Measurements from ENCODE around the gene PPIG. TPM values are rescaled to one million over a fixed set of nuclear protein-coding genes. Genes with fewer than 3 reads are reported as not detected.
"Not testable (repeated sequence)": the region's sequence is repeated elsewhere in the genome, so short reads cannot be mapped to it uniquely, and the experiment has no call there.

Gene PPIG
- total RNA-seq, 1 experiment from 2014 or later = 46.5 TPM

- intact Hi-C loops (cut with micrococcal nuclease; ENCODE audit: unreplicated experiment) = no loop called here
- CTCF ChIA-PET = no interaction called here
- ATAC-seq = no peak
Measured at GRCh38 chr2:169546756-169547155, 37.4 kb upstream of the PPIG start.

GRCh38 chr2:169561364-169561763 lies 22.8 kb upstream of the PPIG start:
- ATAC-seq = no peak
- no peak for DNase-seq (ENCODE audit: low read depth, low spot score)
- H3K9me3 ChIP-seq (ENCODE audit: control insufficient read depth, insufficient read depth, low read depth, low read length) = no peaks in the 10 kb centered on the region
- H3K36me3 ChIP-seq (ENCODE audit: control insufficient read depth, insufficient read depth, low read length) = peaks cover 2% of the 10 kb centered on the region; the same call in 1 of the 2 replicates
- H3K4me1 ChIP-seq (ENCODE audit: control insufficient read depth, insufficient read depth, low read length) = no peaks in the 10 kb centered on the region
- no peaks in the 10 kb centered on the region for H3K27me3 ChIP-seq (ENCODE audit: control insufficient read depth, insufficient read depth, low read length)
- no peak overlapping the region for H3K4me3 ChIP-seq (ENCODE audit: low read depth in 2 of 2, low read length in 2 of 2)
- no TSS peak for BruUV-seq (replicated peaks)
- H3K27ac ChIP-seq (ENCODE audit: low read length) = no peak overlapping the region
- intact Hi-C loops (cut with micrococcal nuclease; ENCODE audit: unreplicated experiment) = no loop called here
- CTCF ChIA-PET = no interaction called here
- TF ChIP-seq CTCF (IDR thresholded peaks at IDR 0.05) (no peak), POLR2AphosphoS5 (IDR thresholded peaks at IDR 0.05; ENCODE audit: low read depth, low read length) (no peak), TCF7L2 (IDR thresholded peaks at IDR 0.05; ENCODE audit: low read depth, low read length) (no peak), SIN3A (IDR thresholded peaks at IDR 0.05; ENCODE audit: borderline replicate concordance, insufficient read depth, low read depth, low read length) (no peak), REST (IDR thresholded peaks at IDR 0.05; ENCODE audit: insufficient read depth in 1 of 2, low read depth in 2 of 2, low read length in 1 of 2) (no peak)
- POLR2A ChIA-PET = no interaction called here
- in situ Hi-C loops (cut with HindIII; ENCODE audit: low pct_unique_long_range_greater_than_20kb, low sequenced_read_pairs) = no loop called here

More at GRCh38 chr2:169546756-169547155, 37.4 kb upstream of the PPIG start:
- POLR2A ChIA-PET = no interaction called here
- TF ChIP-seq CTCF (IDR thresholded peaks at IDR 0.05) (no peak), POLR2AphosphoS5 (IDR thresholded peaks at IDR 0.05; ENCODE audit: low read depth, low read length) (no peak), TCF7L2 (IDR thresholded peaks at IDR 0.05; ENCODE audit: low read depth, low read length) (no peak), REST (IDR thresholded peaks at IDR 0.05; ENCODE audit: insufficient read depth in 1 of 2, low read depth in 2 of 2, low read length in 1 of 2) (no peak), SIN3A (IDR thresholded peaks at IDR 0.05; ENCODE audit: borderline replicate concordance, insufficient read depth, low read depth, low read length) (no peak)
- no peak for DNase-seq (ENCODE audit: low read depth, low spot score)
- Histone ChIP-seq H3K9me3 (ENCODE audit: control insufficient read depth, insufficient read depth, low read depth, low read length) (no peaks in the 10 kb centered on the region), H3K4me3 (ENCODE audit: low read depth in 2 of 2, low read length in 2 of 2) (no peak overlapping the region), H3K36me3 (ENCODE audit: control insufficient read depth, insufficient read depth, low read length) (no peaks in the 10 kb centered on the region), H3K27ac (ENCODE audit: low read length) (no peak overlapping the region), H3K27me3 (ENCODE audit: control insufficient read depth, insufficient read depth, low read length) (no peaks in the 10 kb centered on the region), H3K4me1 (ENCODE audit: control insufficient read depth, insufficient read depth, low read length) (no peaks in the 10 kb centered on the region)
- in situ Hi-C loops (cut with HindIII; ENCODE audit: low pct_unique_long_range_greater_than_20kb, low sequenced_read_pairs) = no loop called here
- BruUV-seq (replicated peaks) = no TSS peak

GRCh38 chr2:169562084-169562483 lies 22.1 kb upstream of the PPIG start:
- H3K36me3 ChIP-seq (ENCODE audit: control insufficient read depth, insufficient read depth, low read length); H3K9me3 ChIP-seq (ENCODE audit: control insufficient read depth, insufficient read depth, low read depth, low read length); CTCF ChIA-PET; H3K27me3 ChIP-seq (ENCODE audit: control insufficient read depth, insufficient read depth, low read length); intact Hi-C loops (cut with micrococcal nuclease; ENCODE audit: unreplicated experiment); H3K4me3 ChIP-seq (ENCODE audit: low read depth in 2 of 2, low read length in 2 of 2); in situ Hi-C loops (cut with HindIII; ENCODE audit: low pct_unique_long_range_greater_than_20kb, low sequenced_read_pairs); POLR2A ChIA-PET; BruUV-seq (replicated peaks); DNase-seq (ENCODE audit: low read depth, low spot score); H3K4me1 ChIP-seq (ENCODE audit: control insufficient read depth, insufficient read depth, low read length); ATAC-seq; H3K27ac ChIP-seq (ENCODE audit: low read length): not testable (repeated sequence)

Measured in Panc1 (cell line).